Aorta (tissue), 5 donors: ENCODE data around the gene PPEF2. TPM values are rescaled to one million over a fixed set of nuclear protein-coding genes. Genes with fewer than 3 reads are reported as not detected.

Experiments used
- ATAC-seq: fragments of 200-7000 bp; cut with Tn5 transposase; one replicate; pipeline ENCODE4 v1.9.1; 2022; ENCODE audit warnings: moderate library complexity; ENCODE audit not compliant: low FRiP score
- DNase-seq, 2 donors: peaks; one replicate each; pipeline ENCODE4 v3.0.0-alpha.2; 2020
- H3K27ac ChIP-seq, 2 donors: one replicate each; pipeline ENCODE4 v1.5.1; 2013; ENCODE audit warnings: low read length in 2 of 2, mild to moderate bottlenecking in 2 of 2, moderate library complexity in 2 of 2, control low read depth in 1 of 2, inconsistent platforms in 1 of 2, low read depth in 1 of 2
- H3K27me3 ChIP-seq, 2 donors: one replicate each; pipeline ENCODE4 v1.6.1; 2013; ENCODE audit warnings: control low read depth in 1 of 2, low read length in 1 of 2, mild to moderate bottlenecking in 1 of 2, moderate library complexity in 1 of 2; ENCODE audit not compliant: insufficient read depth in 2 of 2, control insufficient read depth in 1 of 2
- H3K36me3 ChIP-seq, 2 donors: one replicate each; pipeline ENCODE4 v1.6.1; 2013; ENCODE audit warnings: control low read depth in 1 of 2, low read length in 1 of 2, mild to moderate bottlenecking in 1 of 2; ENCODE audit not compliant: insufficient read depth in 2 of 2, control insufficient read depth in 1 of 2
- H3K4me1 ChIP-seq, 2 donors: one replicate each; pipeline ENCODE4 v1.6.1; 2013; ENCODE audit warnings: low read length in 2 of 2, control low read depth in 1 of 2, mild to moderate bottlenecking in 1 of 2, moderate library complexity in 1 of 2; ENCODE audit not compliant: insufficient read depth in 2 of 2, control insufficient read depth in 1 of 2
- H3K4me3 ChIP-seq, 2 donors: one replicate each; pipeline ENCODE4 v1.5.1; 2013; ENCODE audit warnings: low read length in 2 of 2, control low read depth in 1 of 2, mild to moderate bottlenecking in 1 of 2
- H3K9me3 ChIP-seq: one replicate; pipeline ENCODE4 v1.6.1; 2013; ENCODE audit warnings: mild to moderate bottlenecking, low read length; ENCODE audit not compliant: control insufficient read depth
- WGBS, 2 donors: extraction: QIAGEN DNeasy Blood & Tissue Kit; methylation state at CpG; one replicate each; pipeline ENCODE4 v1.1.7; 2013; 5-methylcytosine and 5-hydroxymethylcytosine counted together
- intact Hi-C, 2 donors: fragments of 100-400 bp; cut with DNase I; formaldehyde crosslinking; loops; one replicate each; pipeline versions ENCODE4 v1.14.2 to v1.15.0; 2022
- polyA plus RNA-seq, 2 donors: library from polyadenylated mRNA; stranded (reverse); fragments of 200-250 nt; gene quantifications; one replicate each; pipeline ENCODE4 v1.2.3, GENCODE V29; 2013
- total RNA-seq, 2 donors: library from RNA; stranded (reverse); fragmentation: NEBNext Ultra II Directional; extraction: Animal tissue kit (Norgen Biotek cat#: 25700); gene quantifications; one replicate each; pipeline ENCODE4 v1.2.1, GENCODE V29; 2021
- donor health status: healthy with polysubstance abuse.
- donor health status: Bipolar disorder and iron deficiency.
- donor health status: DM: no; HTN: no; CAD: no.
- donor health status: DM: no; HTN: no; CAD: no.
- donor health status: DM: yes; HTN: yes; CAD: no.

PPEF2 gene
- total and polyA plus RNA-seq, 4 donors: 0.15 to 0.36 (median 0.32) TPM; not detected in 1

DNA sequence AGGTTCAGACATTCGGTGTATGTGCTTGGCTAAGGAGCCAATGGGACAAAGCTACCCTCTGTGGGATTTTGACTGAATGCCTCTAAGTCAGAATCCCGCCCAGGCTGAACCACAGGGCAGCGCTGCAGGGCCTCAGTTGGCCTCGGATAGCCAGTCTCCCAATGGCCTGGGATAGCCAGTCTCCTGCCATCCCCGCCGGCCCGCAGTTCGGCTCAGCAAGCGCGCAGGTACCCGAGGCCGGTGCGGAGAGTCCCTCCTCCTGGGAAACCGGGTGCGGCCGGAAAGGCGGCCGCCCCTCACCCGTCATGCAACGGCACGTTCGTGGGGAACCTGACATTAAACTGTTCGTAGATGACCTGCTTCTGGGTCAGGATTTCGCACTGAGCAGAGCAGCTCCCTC lies 16.1 kb downstream of the PPEF2 start:
- Histone ChIP-seq H3K4me1 (no peaks in the 10 kb centered on the region), H3K9me3 (no peaks in the 10 kb centered on the region), H3K4me3 (no peak overlapping the region), H3K27ac (no peak overlapping the region), H3K27me3 (no peaks in the 10 kb centered on the region), H3K36me3 (no peaks in the 10 kb centered on the region)
- intact Hi-C loops: no loop called here
- 57 to 69% methylated on average over 24 of the region's 24 CpGs for WGBS, 2 donors
- DNase-seq (no peak), ATAC-seq (no peak)

GRCh38 chr4:75881476-75881875 lies 20.8 kb downstream of the PPEF2 start:
- Histone ChIP-seq H3K4me1 (no peaks in the 10 kb centered on the region), H3K9me3 (no peaks in the 10 kb centered on the region), H3K36me3 (no peaks in the 10 kb centered on the region), H3K27me3 (no peaks in the 10 kb centered on the region), H3K4me3 (no peak overlapping the region), H3K27ac (no peak overlapping the region)
- no peak for DNase-seq
- intact Hi-C loops: no loop called here
- no peak for ATAC-seq
- WGBS, 2 donors: 81 to 87% methylated on average over 3 of the region's 3 CpGs

GRCh38 chr4:75880278-75880677 lies 22.0 kb downstream of the PPEF2 start:
- Histone ChIP-seq H3K4me3 (no peak overlapping the region), H3K27me3 (no peaks in the 10 kb centered on the region), H3K27ac (no peak overlapping the region), H3K36me3 (no peaks in the 10 kb centered on the region), H3K4me1 (no peaks in the 10 kb centered on the region), H3K9me3 (no peaks in the 10 kb centered on the region)
- DNase-seq (no peak), ATAC-seq (no peak)
- 33 to 40% methylated on average over 1 of the region's 1 CpG for WGBS, 2 donors
- intact Hi-C loops: no loop called here

GRCh38 chr4:75878246-75878756 lies 24.0 kb downstream of the PPEF2 start:
- WGBS, 2 donors: 44 to 60% methylated on average over 6 of the region's 6 CpGs
- DNase-seq: no peak
- intact Hi-C loops: no loop called here

GRCh38 chr4:75876218-75876617 lies 26.0 kb downstream of the PPEF2 start:
- no peaks in the 10 kb centered on the region for H3K36me3 ChIP-seq

More at GRCh38 chr4:75878246-75878756, 24.0 kb downstream of the PPEF2 start:
- H3K4me3 ChIP-seq: no peak overlapping the region
- H3K27ac ChIP-seq: no peak overlapping the region
- H3K27me3 ChIP-seq: no peaks in the 10 kb centered on the region
- no peaks in the 10 kb centered on the region for H3K4me1 ChIP-seq
- no peaks in the 10 kb centered on the region for H3K9me3 ChIP-seq
- ATAC-seq: no peak
- H3K36me3 ChIP-seq: no peaks in the 10 kb centered on the region

GRCh38 chr4:75869100-75869499 lies 33.2 kb downstream of the PPEF2 start:
- no peak overlapping the region for H3K4me3 ChIP-seq
- no peaks in the 10 kb centered on the region for H3K4me1 ChIP-seq
- WGBS, 2 donors: 61 to 62% methylated on average over 3 of the region's 3 CpGs
- no peaks in the 10 kb centered on the region for H3K36me3 ChIP-seq
- H3K9me3 ChIP-seq: no peaks in the 10 kb centered on the region
- no peaks in the 10 kb centered on the region for H3K27me3 ChIP-seq
- intact Hi-C loops: no loop called here
- DNase-seq (no peak), ATAC-seq (no peak)
- H3K27ac ChIP-seq: no peak overlapping the region

More at GRCh38 chr4:75876218-75876617, 26.0 kb downstream of the PPEF2 start:
- no peak for ATAC-seq
- 80 to 84% methylated on average over 18 of the region's 18 CpGs for WGBS, 2 donors
- Histone ChIP-seq H3K27me3 (no peaks in the 10 kb centered on the region), H3K4me3 (no peak overlapping the region), H3K27ac (no peak overlapping the region), H3K9me3 (no peaks in the 10 kb centered on the region), H3K4me1 (no peaks in the 10 kb centered on the region)
- intact Hi-C loops: no loop called here
- DNase-seq: no peak

- intact Hi-C loops: no loop called here
- no peak for DNase-seq
- H3K27ac ChIP-seq: no peak overlapping the region
- H3K4me1 ChIP-seq: no peaks in the 10 kb centered on the region
- 62 to 71% methylated on average over 3 of the region's 3 CpGs for WGBS, 2 donors
- no peak for ATAC-seq
- H3K4me3 ChIP-seq: no peak overlapping the region
- no peaks in the 10 kb centered on the region for H3K27me3 ChIP-seq
- H3K36me3 ChIP-seq: no peaks in the 10 kb centered on the region
- no peaks in the 10 kb centered on the region for H3K9me3 ChIP-seq
These were observed 35.1 kb downstream of the PPEF2 start for GRCh38 chr4:75867130-75867529.

DNA sequence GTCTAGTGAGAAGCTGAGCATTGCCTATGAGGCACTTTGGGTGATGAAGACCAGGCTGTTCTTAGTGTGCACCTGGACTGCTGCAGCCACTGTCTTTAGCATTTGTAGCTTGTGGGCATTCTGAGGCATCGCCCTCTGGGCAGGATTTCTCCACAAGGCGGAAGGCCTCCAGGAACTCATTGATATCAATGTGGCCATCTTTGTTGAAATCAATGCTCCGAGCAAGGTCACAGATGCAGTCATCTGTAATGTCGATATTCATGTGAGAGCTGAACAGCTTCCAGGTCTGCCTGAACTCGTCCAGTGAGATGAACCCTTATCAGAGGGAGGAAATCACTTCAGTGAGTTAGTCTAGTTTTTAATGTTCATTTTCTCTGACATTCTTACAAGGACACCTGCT lies 41.6 kb downstream of the PPEF2 start:
- intact Hi-C loops: no loop called here
- WGBS, 2 donors: 85 to 87% methylated on average over 5 of the region's 5 CpGs
- no peak for DNase-seq

GRCh38 chr4:75858721-75859120 lies 43.5 kb downstream of the PPEF2 start:
- H3K4me3 ChIP-seq: no peak overlapping the region
- no peaks in the 10 kb centered on the region for H3K27me3 ChIP-seq
- no peaks in the 10 kb centered on the region for H3K4me1 ChIP-seq
- H3K27ac ChIP-seq: no peak overlapping the region
- intact Hi-C loops: no loop called here
- peaks cover 1% of the 10 kb centered on the region for H3K9me3 ChIP-seq
- ATAC-seq: no peak
- 38 to 86% methylated on average over 1 of the region's 1 CpG for WGBS, 2 donors
- no peak for DNase-seq
- no peaks in the 10 kb centered on the region for H3K36me3 ChIP-seq

More for the DNA sequence above, 41.6 kb downstream of the PPEF2 start:
- Histone ChIP-seq H3K4me3 (no peak overlapping the region), H3K27ac (no peak overlapping the region), H3K9me3 (peaks cover 1% of the 10 kb centered on the region), H3K4me1 (no peaks in the 10 kb centered on the region), H3K27me3 (no peaks in the 10 kb centered on the region), H3K36me3 (no peaks in the 10 kb centered on the region)
- no peak for ATAC-seq
